IPS DF 4.7 (cell line): ENCODE data around the gene PLEKHA8.

Experiments used
- DNase-seq: peaks from one replicate; pipeline ENCODE4 v3.0.0-alpha.2; 2013; ENCODE audit warnings: low spot score; ENCODE audit errors: extremely low read depth

Gene PLEKHA8

DNA sequence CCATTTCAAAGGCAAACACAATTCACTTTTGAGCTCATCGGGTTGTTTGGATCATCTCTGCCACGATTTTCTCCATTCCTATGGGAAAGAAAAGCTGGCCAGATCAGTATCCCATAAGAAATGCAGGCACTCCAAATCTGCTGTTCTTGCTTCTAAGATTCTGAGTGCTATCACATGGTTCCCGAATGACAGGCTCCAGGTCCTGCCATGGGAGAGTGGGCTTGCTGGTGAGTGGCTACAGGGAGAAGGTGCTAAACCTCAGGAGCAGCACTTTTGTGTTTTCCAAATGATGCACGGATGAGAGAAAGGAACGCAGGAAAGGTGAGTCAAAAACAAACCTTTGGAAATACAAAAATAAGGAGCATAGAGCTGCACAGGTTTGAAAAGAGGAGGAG, 138.6 kb downstream of the PLEKHA8 start:
- no peak for DNase-seq

DNA sequence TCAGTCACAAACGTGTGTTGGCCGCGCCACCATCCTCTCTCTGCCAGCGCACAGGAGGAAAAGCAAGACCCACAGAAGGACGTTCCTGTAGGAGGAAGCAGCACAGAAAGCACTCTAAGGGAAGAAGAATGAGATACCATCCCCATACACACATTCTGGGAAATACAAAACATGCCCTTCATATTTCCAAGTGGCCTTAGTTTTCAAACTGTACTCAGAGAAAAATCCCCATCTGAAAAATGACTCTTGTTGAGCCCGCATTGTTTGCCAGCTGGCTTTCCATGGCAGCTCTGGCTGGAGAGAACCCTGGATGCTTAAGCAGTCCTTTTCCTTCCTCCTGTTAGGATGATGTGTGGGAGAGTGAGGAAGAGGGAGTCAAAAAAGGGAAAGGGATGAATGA, 139.7 kb downstream of the PLEKHA8 start:
- DNase-seq, result no peak

DNA sequence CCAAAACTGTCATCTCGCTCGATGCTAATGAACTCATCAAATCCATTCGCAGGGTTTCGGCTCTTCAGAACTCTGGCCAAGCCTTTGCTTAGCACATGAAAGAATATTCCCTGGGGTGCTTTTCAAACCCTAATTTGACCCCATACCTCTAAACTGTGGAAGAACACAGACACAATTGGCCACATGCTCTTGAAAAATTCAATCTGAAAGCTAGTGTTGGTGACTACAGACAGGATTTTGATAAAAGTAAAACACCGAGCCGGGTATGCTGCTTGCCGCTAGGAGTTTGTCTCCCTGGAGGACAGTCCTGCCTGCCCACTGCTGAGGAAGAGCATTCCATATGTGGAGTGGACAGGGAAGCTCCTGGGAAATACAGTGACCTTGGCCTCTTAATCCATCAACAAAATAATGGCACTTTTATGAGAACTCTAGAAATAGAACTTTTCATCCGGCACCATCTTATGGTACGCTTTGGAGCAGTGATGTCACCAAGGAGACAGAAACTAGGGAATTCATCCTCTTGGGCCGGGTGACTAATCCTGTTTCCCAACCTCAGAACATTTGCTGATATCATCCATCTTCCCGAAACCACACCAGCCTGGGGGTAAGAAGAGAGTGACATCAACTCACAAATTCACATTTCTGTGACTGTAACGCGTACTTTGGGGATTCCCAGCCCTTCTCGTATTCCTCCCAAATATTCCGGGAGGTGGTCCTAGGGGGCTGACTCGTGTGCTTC, 140.8 kb downstream of the PLEKHA8 start:
- DNase-seq, result no peak

DNA sequence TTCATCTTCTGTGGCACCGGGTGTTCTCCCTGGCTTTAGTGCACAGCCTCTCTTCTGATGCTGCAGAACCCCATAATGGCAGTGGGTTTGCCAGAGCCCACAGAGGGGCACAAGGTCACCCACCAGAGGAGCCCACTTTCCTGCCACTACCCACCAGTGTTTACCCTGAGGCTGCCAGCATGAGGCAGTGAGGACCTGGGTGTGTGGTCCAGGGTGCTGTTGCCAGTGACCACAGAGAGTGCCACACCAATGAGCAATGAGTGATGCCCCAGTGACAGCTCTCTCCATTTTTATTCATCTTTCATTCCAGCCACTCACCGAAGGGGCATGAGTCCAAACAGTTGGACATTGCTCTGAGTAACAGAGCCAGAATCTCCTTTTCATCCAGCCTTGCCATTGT, 141.4 kb downstream of the PLEKHA8 start:
- DNase-seq, result no peak

DNA sequence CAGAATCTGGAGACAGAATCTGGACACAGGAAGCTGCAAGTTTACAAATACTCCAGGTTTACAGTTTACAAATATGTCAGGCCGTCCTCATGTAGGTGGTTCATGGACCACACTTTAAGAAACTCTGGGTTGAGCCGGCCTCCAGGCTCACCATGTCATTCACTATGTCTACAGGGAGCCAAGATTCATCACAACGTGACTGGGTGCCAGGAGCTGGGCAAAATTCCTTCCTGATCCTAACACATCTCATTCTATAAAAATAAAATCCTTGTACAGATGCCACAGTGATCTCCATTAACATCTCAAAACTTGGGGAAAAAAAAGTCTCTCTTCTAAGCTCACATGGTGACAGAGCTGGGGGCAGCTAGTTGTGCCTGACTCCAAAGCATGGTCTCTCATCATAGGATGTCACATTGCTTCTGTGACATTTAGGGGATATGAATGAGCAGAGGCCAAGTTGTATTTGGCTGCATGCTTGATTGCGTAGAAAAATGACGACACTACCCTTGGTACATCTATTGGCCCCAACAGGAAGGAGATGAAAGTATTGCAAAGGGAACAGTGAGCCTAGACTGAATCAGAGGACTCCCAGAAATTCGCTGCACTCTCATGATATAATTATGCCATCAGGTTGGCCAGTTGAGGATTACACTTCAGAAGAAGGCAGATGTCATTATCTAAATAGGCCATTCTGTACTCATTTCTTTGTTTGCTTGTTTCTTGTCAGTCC, 142.4 kb downstream of the PLEKHA8 start:
- no peak for DNase-seq

DNA sequence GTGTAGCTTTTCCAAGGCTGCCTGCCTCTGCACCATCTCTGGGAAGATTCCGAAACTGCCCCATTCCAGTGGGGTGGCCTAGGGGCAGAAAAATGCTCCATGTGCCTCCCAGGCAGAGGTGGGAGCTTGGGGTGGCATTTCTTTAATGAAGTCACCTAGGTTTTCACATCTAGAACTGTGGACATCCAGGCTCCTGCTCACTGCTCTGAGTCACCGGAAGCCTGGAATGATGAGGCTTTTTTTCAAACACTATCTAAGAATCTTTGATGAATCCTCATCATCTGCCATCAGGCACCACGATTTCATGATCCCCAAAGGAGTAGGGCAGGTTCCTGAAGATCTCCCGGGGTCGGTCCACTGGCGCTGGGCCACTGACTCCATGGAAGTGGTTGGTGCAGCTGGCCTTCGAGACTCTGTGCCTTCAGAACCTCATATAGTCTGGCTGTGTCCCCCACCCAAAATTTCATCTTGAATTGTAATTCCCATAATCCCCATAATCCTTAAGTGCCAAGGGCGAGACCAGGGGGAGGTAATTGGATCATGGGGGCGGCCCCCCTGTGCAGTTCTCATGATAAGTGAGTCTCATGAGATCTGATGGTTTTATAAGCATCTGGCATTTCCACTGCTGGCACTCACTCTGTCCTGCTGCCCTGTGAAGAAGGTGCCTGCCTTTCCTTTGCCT, 143.7 kb downstream of the PLEKHA8 start:
- DNase-seq, result no peak

DNA sequence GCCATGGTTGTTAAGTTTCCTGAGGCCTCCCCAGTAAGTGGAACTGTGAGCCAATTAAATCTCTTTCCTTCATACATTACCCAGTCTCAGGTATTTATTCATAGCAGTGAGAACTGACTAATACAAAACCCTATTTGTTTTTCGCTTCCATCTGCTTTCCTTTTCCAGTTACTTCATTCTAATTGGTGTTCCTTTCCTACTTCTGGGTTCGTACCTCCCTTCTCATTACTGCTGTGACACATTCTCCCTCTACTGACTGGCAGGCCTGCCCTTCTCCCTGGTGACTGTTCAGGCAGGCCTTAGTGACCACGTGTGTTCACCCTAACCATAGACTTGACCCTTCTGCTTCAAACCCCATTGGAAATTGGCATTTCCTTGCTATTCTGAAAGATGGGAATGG, 144.2 kb downstream of the PLEKHA8 start:
- DNase-seq, result no peak

DNA sequence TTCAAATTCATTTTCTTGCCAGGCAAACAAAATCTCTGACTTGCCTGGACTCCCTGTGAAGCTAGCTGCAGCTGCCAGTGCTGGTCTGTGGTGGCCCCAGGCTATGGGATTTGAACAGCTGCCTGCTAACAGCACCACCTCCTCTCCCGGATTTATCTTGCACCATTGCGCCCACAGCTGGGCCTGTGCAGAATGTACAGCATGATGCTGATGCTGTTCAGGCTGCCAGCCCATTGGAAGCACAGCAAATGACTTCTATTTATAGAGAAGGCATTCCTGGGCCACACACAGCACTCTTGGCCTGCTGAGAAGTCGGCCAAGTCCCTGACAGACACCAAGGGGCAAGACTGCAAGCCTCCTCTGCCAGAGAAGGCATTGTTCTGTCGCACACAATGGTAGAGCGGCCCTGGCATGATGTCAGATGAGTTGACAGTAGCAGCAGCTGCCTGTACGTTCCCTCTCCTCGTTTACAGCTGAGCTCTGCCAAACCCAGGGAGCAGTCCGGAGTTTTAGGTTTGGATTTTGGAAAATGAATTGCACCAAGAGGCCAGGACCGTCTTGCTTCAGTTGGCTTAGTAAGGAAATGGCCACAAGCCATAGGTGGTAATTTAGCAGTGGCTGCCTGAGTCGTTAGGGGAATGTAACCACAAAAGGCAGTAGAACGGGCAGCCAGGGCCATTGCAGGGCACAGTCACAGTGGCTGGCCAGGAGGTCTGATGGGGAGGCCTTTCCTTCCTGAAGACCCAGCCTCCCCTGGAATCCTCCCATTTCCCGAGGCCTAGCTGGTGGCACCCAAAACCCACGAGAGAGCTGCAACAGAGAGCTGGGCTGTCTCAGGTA, 145.1 kb downstream of the PLEKHA8 start:
- DNase-seq, result no peak

DNA sequence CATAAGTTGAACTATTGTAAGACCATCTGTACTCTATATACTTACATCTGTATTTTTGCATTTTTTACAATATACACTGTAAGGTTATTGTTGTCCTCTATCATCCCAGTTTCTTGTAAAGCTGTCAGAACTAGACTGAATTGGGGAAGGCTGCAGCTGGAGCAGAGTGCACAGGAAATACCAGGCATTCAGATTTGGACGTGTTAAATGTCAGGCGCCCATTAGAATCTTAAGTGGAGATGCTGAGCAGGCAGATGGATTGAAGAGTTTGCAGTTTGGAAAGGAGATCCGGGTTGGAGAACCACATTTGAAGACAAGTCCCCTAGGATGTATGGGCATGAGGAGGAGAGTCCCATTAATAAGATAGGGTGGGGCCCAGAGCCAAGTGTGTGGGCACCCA, 147.0 kb downstream of the PLEKHA8 start:
- DNase-seq, result no peak

DNA sequence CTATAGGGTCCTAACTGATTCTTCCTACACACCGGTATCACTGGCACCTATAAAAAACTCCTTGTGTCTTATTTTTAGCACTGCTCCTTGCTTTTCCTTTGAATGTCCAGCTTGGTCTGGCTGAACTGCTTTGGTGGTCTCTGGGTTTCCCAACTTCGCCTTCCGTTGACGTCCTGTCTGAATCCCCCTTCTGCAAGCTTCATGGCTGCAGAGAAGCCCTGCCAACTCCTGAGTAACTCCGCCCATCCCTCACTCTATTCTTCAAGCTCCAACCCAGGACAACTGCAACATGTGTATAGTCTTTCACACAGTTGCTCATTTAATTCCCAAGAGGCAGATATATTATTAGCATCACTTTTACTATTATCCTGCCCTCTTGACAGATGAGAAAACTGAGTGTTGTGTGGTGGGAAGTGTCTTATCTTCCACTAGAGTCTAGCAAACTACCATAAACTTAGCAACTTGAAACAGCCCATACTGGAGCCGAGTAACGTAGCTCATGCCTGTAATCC, 147.5 kb downstream of the PLEKHA8 start:
- DNase-seq, result no peak

DNA sequence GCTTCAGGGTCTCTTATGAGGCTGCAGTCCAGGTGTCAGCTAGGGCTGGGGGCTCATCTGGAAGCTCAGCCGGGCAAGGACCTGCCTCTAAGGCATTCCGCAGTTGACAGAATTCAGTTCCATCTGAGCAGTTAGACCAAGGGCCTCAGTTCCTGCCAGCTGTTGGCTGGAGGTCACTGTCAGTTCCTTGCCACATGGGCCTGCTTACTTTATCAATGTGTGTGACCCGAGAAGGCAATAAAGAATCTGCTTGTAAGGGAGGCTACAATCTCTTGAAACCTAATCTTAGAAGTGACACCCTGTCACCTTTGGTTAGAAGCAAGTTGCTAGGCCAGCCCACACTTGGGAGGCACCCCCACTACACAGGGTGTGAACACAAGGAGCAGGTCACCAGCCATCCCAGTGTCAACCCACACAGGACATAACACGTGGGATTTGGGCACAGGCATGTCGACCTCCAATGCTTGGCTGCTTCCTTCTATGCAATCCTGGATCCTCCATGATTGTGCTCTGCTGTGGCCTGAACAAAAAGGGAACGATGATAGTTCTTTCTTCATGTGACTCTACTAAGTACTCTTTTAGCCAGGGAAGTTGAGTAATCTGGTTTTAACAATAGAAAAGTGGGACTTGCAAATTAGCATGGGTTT, 148.4 kb downstream of the PLEKHA8 start:
- no peak for DNase-seq

DNA sequence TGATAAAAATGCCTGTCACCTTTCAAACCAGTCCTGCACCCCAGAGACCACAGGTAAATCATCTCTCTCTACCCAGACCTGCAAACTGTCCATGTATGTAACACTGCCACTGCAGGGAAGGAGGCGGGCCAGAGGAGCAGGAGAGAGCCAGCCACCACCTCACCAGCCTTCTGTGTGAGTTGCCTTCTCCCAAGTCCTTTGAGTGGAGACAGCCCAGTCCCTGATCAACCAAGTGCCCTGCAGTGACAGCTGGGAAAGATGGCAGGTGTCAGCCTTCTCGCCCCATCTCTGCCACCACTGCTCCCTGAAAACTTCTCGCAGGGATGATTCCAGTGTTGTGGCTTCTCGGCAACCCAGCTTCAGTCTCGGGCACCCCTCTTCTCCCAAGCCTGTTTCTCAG, 149.0 kb downstream of the PLEKHA8 start:
- DNase-seq, result no peak

DNA sequence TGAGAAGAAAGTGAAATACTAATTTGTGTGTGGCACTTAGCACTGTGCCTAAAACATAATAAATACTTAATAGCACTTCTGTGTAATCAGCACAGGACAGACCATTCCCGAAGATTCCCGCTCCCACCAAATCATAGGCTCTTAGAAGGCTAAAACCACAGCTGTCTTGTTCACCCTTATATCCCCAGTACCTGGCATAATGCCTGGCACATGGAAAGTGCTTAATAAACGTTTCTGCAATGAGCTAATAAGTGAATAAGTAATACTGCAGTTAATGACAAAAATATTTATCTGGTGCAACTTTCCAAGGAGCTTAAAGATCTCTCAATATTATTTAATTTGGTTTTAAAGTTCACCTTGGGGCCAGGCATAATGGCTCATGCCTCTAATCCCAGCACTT, 149.8 kb downstream of the PLEKHA8 start:
- no peak for DNase-seq

DNA sequence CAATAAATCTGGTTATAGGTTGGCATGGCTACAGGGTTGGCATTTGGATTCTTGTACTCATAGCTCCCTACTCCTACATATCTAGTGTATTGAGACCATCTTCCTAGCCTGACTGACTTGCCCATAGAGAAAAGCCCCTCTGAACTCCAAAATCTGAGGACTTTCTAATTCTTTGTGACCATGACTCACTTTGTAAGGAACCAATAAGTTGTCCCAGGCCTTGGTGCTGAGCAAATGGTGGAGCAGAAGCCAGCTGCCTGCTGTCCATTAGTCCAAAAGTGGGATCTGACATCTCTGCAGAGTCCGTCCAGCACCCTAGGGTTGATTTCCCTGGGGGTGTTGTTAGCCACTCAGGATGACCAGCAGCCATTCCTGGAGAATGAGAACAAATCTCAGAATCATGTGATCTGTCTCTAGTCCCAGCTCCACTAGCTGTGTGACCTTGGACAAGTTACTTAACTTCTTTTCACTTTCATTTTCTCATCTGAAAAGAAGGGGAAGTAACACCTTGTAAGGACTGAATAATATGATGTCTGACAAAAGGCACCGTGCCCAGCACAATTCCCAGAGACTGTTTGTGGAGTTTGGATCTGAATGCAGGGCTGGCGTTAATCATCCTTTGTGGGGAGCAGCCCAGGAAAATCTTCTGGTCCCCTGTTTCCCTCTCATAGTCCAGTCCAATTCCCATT, 150.7 kb downstream of the PLEKHA8 start:
- no peak for DNase-seq
